Immature natural killer cell (primary cell): ENCODE measurements around the gene LRRFIP2. TPM values are rescaled to one million over a fixed set of nuclear protein-coding genes. Genes with fewer than 3 reads are reported as not detected.

Experiments used
- DNase-seq, 3 donors: peaks; one replicate each; pipeline ENCODE4 v3.0.0; 2022; ENCODE audit warnings: mixed read lengths in 1 of 3
- H3K27ac Mint-ChIP-seq, 6 donors: one replicate each; pipeline ENCODE4 v1.8.0; 2020; ENCODE audit warnings: mixed read lengths in 6 of 6, mild to moderate bottlenecking in 5 of 6, inconsistent platforms in 4 of 6, moderate library complexity in 3 of 6
- H3K27me3 Mint-ChIP-seq, 3 donors: one replicate each; pipeline ENCODE4 v1.8.0; 2020 to 2021; ENCODE audit warnings: low read depth in 3 of 3, mild to moderate bottlenecking in 3 of 3, mixed read lengths in 3 of 3, moderate library complexity in 3 of 3, inconsistent platforms in 1 of 3
- H3K36me3 Mint-ChIP-seq, 3 donors: one replicate each; pipeline ENCODE4 v1.8.0; 2020; ENCODE audit warnings: mixed read lengths in 3 of 3, inconsistent platforms in 2 of 3, mild to moderate bottlenecking in 2 of 3
- H3K4me1 Mint-ChIP-seq, 2 donors: one replicate each; pipeline ENCODE4 v1.8.0; 2020; ENCODE audit warnings: inconsistent platforms in 2 of 2, mild to moderate bottlenecking in 2 of 2, mixed read lengths in 2 of 2, moderate library complexity in 1 of 2
- H3K4me3 Mint-ChIP-seq, 5 donors: one replicate each; pipeline ENCODE4 v1.8.0; 2020; ENCODE audit warnings: mild to moderate bottlenecking in 5 of 5, mixed read lengths in 5 of 5, inconsistent platforms in 3 of 5, moderate library complexity in 3 of 5
- H3K9me3 Mint-ChIP-seq, 6 donors: one replicate each; pipeline ENCODE4 v1.8.0; 2020; ENCODE audit warnings: mild to moderate bottlenecking in 6 of 6, mixed read lengths in 6 of 6, inconsistent platforms in 4 of 6, moderate library complexity in 3 of 6
- polyA plus RNA-seq, 3 donors: library from polyadenylated mRNA; unstranded; fragments of 300-500 nt; fragmentation: Illumina TruSeq; gene quantifications; one replicate each; pipeline ENCODE4 v1.2.3, GENCODE V29; 2021

Gene LRRFIP2
- polyA plus RNA-seq, 3 donors from 2014 or later = 7.9 to 26.4 (median 14.3) TPM

DNA sequence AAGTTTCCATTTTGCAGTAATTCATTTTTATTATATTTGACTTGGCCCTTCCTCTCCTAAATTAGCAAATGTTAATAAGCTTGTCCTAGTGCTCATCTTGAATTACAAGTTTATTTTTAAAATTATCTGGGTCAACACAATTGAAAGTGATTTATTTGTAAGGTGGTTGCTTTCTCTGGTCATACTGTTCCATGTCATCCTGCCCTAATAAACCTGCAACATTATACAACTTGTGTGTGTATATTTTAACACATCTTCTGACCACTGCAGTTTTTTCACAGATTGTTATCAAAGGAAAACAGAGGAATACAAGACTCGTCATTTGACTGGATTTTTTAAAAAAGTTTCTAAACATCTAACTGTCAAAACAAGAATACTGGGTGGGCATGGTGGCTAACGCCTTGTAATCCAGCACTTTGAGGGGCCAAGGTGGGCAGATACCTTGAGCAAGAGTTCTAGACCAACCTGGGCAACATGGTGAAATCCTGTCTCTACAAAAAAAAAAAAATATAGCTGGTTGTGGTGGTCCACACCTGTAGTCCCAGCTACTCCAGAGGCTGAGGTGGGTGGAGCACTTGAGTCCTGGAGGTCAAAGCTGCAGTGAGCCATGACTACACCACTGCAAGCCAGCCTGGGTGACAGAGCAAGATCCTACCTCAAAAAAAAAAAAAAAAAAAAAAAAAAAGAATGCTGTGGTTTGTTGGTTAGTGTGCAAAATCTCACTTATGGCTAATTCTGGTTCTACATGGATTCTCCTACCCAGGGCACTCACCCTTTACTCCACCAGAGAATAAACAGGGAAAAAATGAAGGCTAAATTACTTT is 5.0 kb upstream of the LRRFIP2 start:
- Mint-ChIP-seq H3K27me3 (peaks cover 0 to 2% (median 0%) of the 10 kb centered on the region in 3 donors), H3K27ac (peak overlapping the region in 4 of 6 donors; percentile 3 to 50 (median 22)), H3K4me1 (peaks cover 45 to 50% of the 10 kb centered on the region in 2 donors), H3K36me3 (no peaks in the 10 kb centered on the region), H3K9me3 (no peaks in the 10 kb centered on the region), H3K4me3 (peak overlapping the region in 2 of 5 donors; percentile 4 to 21)
- no peak for DNase-seq

GRCh38 chr3:37173806-37174205 is 576 bp downstream of the LRRFIP2 start:
- peak overlapping the region in 1 of 5 donors; percentile 29 for H3K4me3 Mint-ChIP-seq
- H3K9me3 Mint-ChIP-seq = no peaks in the 10 kb centered on the region
- H3K4me1 Mint-ChIP-seq = peaks cover 39 to 60% of the 10 kb centered on the region in 2 donors
- H3K27me3 Mint-ChIP-seq = no peaks in the 10 kb centered on the region
- peak overlapping the region in 1 of 6 donors; percentile 24 for H3K27ac Mint-ChIP-seq
- peaks cover 0 to 12% (median 5%) of the 10 kb centered on the region in 3 donors for H3K36me3 Mint-ChIP-seq
- DNase-seq = no peak

DNA sequence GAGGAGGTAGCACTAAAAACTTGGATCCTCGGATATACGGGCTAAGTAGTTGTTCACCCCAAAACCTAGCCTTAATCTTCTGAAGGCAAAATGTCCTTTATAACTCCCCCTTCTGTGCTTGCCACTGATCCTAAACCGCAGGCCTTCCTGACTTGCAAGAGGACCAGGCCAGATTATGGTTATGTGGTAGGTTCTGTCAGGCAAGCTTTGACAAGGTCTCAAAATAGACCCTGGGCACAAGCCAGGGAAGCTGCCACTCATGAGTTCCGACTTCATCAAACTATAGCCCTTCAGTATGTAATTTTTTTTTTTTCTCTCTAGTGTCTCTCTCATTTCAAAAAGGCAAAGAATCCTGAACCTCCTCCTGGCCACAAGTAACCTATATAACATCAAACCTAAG is 3.2 kb downstream of the LRRFIP2 start:
- Mint-ChIP-seq H3K36me3 (peaks cover 0 to 12% (median 5%) of the 10 kb centered on the region in 3 donors), H3K27me3 (no peaks in the 10 kb centered on the region), H3K9me3 (no peaks in the 10 kb centered on the region), H3K27ac (no peak overlapping the region), H3K4me1 (peaks cover 21 to 40% of the 10 kb centered on the region in 2 donors), H3K4me3 (no peak overlapping the region)
- no peak for DNase-seq

GRCh38 chr3:37170513-37170912 is 3.9 kb downstream of the LRRFIP2 start:
- Mint-ChIP-seq H3K9me3 (no peaks in the 10 kb centered on the region), H3K36me3 (peaks cover 0 to 15% (median 5%) of the 10 kb centered on the region in 3 donors), H3K27me3 (no peaks in the 10 kb centered on the region), H3K4me3 (no peak overlapping the region), H3K4me1 (peaks cover 20 to 39% of the 10 kb centered on the region in 2 donors), H3K27ac (no peak overlapping the region)
- DNase-seq = no peak

GRCh38 chr3:37170060-37170459 is 4.3 kb downstream of the LRRFIP2 start:
- Mint-ChIP-seq H3K27me3 (no peaks in the 10 kb centered on the region), H3K4me3 (no peak overlapping the region), H3K9me3 (no peaks in the 10 kb centered on the region)

DNA sequence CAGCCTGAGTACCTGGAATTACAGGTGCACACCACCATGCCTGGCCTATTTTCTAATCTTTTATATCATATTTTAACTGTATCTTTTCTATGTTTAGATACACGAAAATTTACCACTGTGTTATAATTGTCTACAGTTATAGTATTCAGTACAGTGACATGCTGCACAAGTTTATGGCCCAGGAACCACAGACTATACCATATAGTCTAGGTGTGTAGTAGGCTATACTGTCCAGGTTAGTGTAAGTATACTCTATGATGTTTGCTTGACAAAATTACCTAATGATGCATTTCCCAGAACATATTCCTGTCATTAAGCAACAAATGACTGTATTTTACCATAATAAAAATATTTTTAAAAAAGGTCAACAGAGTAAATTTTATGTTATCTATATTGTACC is 5.5 kb downstream of the LRRFIP2 start:
- H3K27ac Mint-ChIP-seq = no peak overlapping the region
- H3K36me3 Mint-ChIP-seq = peaks cover 0 to 15% (median 7%) of the 10 kb centered on the region in 3 donors
- no peak for DNase-seq
- H3K4me1 Mint-ChIP-seq = peaks cover 10 to 34% of the 10 kb centered on the region in 2 donors
- H3K4me3 Mint-ChIP-seq = no peak overlapping the region
- H3K9me3 Mint-ChIP-seq = no peaks in the 10 kb centered on the region
- no peaks in the 10 kb centered on the region for H3K27me3 Mint-ChIP-seq

More at GRCh38 chr3:37170060-37170459, 4.3 kb downstream of the LRRFIP2 start:
- H3K27ac Mint-ChIP-seq = no peak overlapping the region
- no peak for DNase-seq
- peaks cover 0 to 15% (median 5%) of the 10 kb centered on the region in 3 donors for H3K36me3 Mint-ChIP-seq
- H3K4me1 Mint-ChIP-seq = peaks cover 16 to 35% of the 10 kb centered on the region in 2 donors

GRCh38 chr3:37163262-37164015 is 10.9 kb downstream of the LRRFIP2 start:
- peaks cover 0 to 7% (median 3%) of the 10 kb centered on the region in 3 donors for H3K36me3 Mint-ChIP-seq
- no peaks in the 10 kb centered on the region for H3K9me3 Mint-ChIP-seq
- peaks cover 27 to 36% of the 10 kb centered on the region in 2 donors for H3K4me1 Mint-ChIP-seq
- H3K27ac Mint-ChIP-seq = peak overlapping the region; percentile 3 to 93 (median 74)
- no peak for DNase-seq
- peaks cover 0 to 2% (median 0%) of the 10 kb centered on the region in 3 donors for H3K27me3 Mint-ChIP-seq
- H3K4me3 Mint-ChIP-seq = peak overlapping the region in 3 of 5 donors; percentile 18 to 38 (median 37)

- Mint-ChIP-seq H3K27ac (peak overlapping the region; percentile 3 to 93 (median 74)), H3K4me1 (peaks cover 27 to 40% of the 10 kb centered on the region in 2 donors), H3K4me3 (peak overlapping the region in 3 of 5 donors; percentile 4 to 38 (median 37)), H3K9me3 (no peaks in the 10 kb centered on the region), H3K27me3 (peaks cover 0 to 2% (median 0%) of the 10 kb centered on the region in 3 donors), H3K36me3 (peaks cover 0 to 10% (median 6%) of the 10 kb centered on the region in 3 donors)
- no peak for DNase-seq
These were observed 11.7 kb downstream of the LRRFIP2 start for GRCh38 chr3:37162501-37163245.

DNA sequence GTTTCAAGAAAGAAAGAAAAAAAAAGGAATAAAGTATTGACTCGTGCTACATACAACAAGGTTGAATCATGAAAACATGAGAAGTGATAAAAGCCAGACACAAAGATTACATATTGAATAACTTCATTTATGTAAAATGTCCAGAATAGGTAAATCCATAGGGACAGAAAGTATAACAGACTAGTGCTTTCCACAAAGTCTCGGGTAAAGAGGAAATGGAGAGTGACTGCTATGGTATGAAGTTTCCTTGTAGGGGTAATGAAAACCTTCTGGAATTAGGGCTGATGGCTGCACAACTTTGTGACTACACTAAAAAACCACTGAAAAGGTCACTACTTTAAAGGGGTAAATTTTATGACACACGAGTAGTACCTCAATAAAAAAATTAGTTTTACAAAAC is 13.0 kb downstream of the LRRFIP2 start:
- H3K4me3 Mint-ChIP-seq = no peak overlapping the region
- no peak for DNase-seq
- peaks cover 27 to 40% of the 10 kb centered on the region in 2 donors for H3K4me1 Mint-ChIP-seq
- peaks cover 0 to 2% (median 0%) of the 10 kb centered on the region in 3 donors for H3K27me3 Mint-ChIP-seq
- no peaks in the 10 kb centered on the region for H3K9me3 Mint-ChIP-seq
- peaks cover 0 to 14% (median 6%) of the 10 kb centered on the region in 3 donors for H3K36me3 Mint-ChIP-seq
- peak overlapping the region in 4 of 6 donors; percentile 25 to 93 (median 43) for H3K27ac Mint-ChIP-seq

- peaks cover 0 to 21% (median 15%) of the 10 kb centered on the region in 3 donors for H3K36me3 Mint-ChIP-seq
- peaks cover 0 to 2% (median 0%) of the 10 kb centered on the region in 3 donors for H3K27me3 Mint-ChIP-seq
- no peak overlapping the region for H3K27ac Mint-ChIP-seq
- peaks cover 14 to 28% of the 10 kb centered on the region in 2 donors for H3K4me1 Mint-ChIP-seq
- no peak overlapping the region for H3K4me3 Mint-ChIP-seq
- no peaks in the 10 kb centered on the region for H3K9me3 Mint-ChIP-seq
- DNase-seq = no peak
These were observed 18.6 kb downstream of the LRRFIP2 start for GRCh38 chr3:37155782-37156181.

GRCh38 chr3:37154668-37155314 is 19.6 kb downstream of the LRRFIP2 start:
- H3K27me3 Mint-ChIP-seq = peaks cover 0 to 2% (median 0%) of the 10 kb centered on the region in 3 donors
- H3K4me3 Mint-ChIP-seq = no peak overlapping the region
- DNase-seq = no peak
- H3K4me1 Mint-ChIP-seq = peaks cover 14 to 28% of the 10 kb centered on the region in 2 donors
- no peaks in the 10 kb centered on the region for H3K9me3 Mint-ChIP-seq
- H3K36me3 Mint-ChIP-seq = peaks cover 0 to 21% (median 15%) of the 10 kb centered on the region in 3 donors
- peak overlapping the region in 3 of 6 donors; percentile 16 to 60 (median 25) for H3K27ac Mint-ChIP-seq

- Mint-ChIP-seq H3K4me1 (peaks cover 14 to 24% of the 10 kb centered on the region in 2 donors), H3K27me3 (no peaks in the 10 kb centered on the region), H3K36me3 (peaks cover 11 to 26% (median 16%) of the 10 kb centered on the region in 3 donors), H3K9me3 (no peaks in the 10 kb centered on the region), H3K27ac (no peak overlapping the region), H3K4me3 (no peak overlapping the region)
- no peak for DNase-seq
These were observed 23.8 kb downstream of the LRRFIP2 start for GRCh38 chr3:37150621-37151020.

- Mint-ChIP-seq H3K27ac (no peak overlapping the region), H3K36me3 (peaks cover 11 to 26% (median 16%) of the 10 kb centered on the region in 3 donors), H3K4me3 (no peak overlapping the region), H3K27me3 (no peaks in the 10 kb centered on the region), H3K9me3 (no peaks in the 10 kb centered on the region), H3K4me1 (peaks cover 2 to 10% of the 10 kb centered on the region in 2 donors)
- DNase-seq = no peak
These were observed 25.1 kb downstream of the LRRFIP2 start for GRCh38 chr3:37149257-37149656.
